HCT116 (cell line): ENCODE data around the gene MARCHF3. TPM values are rescaled to one million over a fixed set of nuclear protein-coding genes. Genes with fewer than 3 reads are reported as not detected.

Experiments used
- ATAC-seq: fragments of 200-7000 bp; cut with Tn5 transposase; 2 replicates; pipeline ENCODE4 v1.9.1; 2020; ENCODE audit warnings: mild to moderate bottlenecking, moderate library complexity
- BruUV-seq: library from RNA; stranded (reverse); fragments of 400-500 nt; replicated peaks from 2 replicates; lab custom pipeline; 2021; lab: Mats Ljungman, UMichigan
- CTCF ChIA-PET: fragments of 300-600 bp; sonication (Branson Sonifier 250); formaldehyde crosslinking; loops from one replicate; lab custom pipeline; 2021; ENCODE audit warnings: antibody characterized with exemption; lab: Charles Lee
- POLR2A ChIA-PET: fragments of 300-600, 350-600 bp; sonication (Branson Sonifier 250); formaldehyde crosslinking; loops from one replicate; lab custom pipeline; 2021; ENCODE audit warnings: antibody characterized with exemption; lab: Charles Lee
- RAD21 ChIA-PET, 2 experiments: fragments of 300-600 bp; sonication (Branson Sonifier 250); formaldehyde crosslinking; loops; one replicate each; lab custom pipeline; 2023; ENCODE audit warnings: low total read pairs in 2 of 2; ENCODE audit not compliant: uncharacterized antibody in 2 of 2, unreplicated experiment in 2 of 2, low non-redundant PET in 1 of 2; lab: Charles Lee
- DNase-seq: peaks from one replicate; pipeline ENCODE4 v3.0.0-alpha.2; 2010; ENCODE audit warnings: low read depth, low spot score
- H2AFZ ChIP-seq: fragments of 200-600 bp; shearing (Covaris generic), sonication (generic); 2 replicates; pipeline ENCODE4 v1.6.1; 2017; ENCODE audit warnings: low read depth, mixed run types, mixed read lengths, antibody characterized with exemption, low read length; ENCODE audit not compliant: poor library complexity, severe bottlenecking
- H3K27ac ChIP-seq: 2 replicates; pipeline ENCODE4 v1.5.1; 2012; ENCODE audit warnings: low read depth, low read length
- H3K27me3 ChIP-seq: fragments of 200-600 bp; sonication (generic); 2 replicates; pipeline ENCODE4 v1.6.1; 2016; ENCODE audit warnings: mixed run types, low read length, mixed read lengths; ENCODE audit not compliant: insufficient read depth
- H3K36me3 ChIP-seq, 2 experiments: fragments of 200-500 bp in 1 of 2; fragments of 200-600 bp in 1 of 2; sonication (Bioruptor generic) in 1 of 2; sonication (generic) in 1 of 2; 2 replicates each; pipeline versions ENCODE4 v1.5.1 to v1.6.1; 2014 to 2016; ENCODE audit warnings: low read length in 2 of 2, inconsistent platforms in 1 of 2, mixed read lengths in 1 of 2, mixed run types in 1 of 2; ENCODE audit not compliant: insufficient read depth in 2 of 2, control insufficient read depth in 1 of 2
- H3K4me1 ChIP-seq, 2 experiments: fragments of 200-600 bp in 1 of 2; sonication (generic) in 1 of 2; 2 replicates each; pipeline versions ENCODE4 v1.5.1 to v1.6.1; 2012 to 2017; ENCODE audit warnings: low read length in 2 of 2, inconsistent platforms in 1 of 2, mild to moderate bottlenecking in 1 of 2, mixed read lengths in 1 of 2, mixed run types in 1 of 2, moderate library complexity in 1 of 2; ENCODE audit not compliant: insufficient read depth in 2 of 2, control insufficient read depth in 1 of 2
- H3K4me2 ChIP-seq: fragments of 200-600 bp; sonication (generic); 2 replicates; pipeline ENCODE4 v1.6.1; 2017; ENCODE audit warnings: mixed run types, low read length, mixed read lengths
- H3K4me3 ChIP-seq, 2 experiments: fragments of 200-600 bp in 1 of 2; sonication (generic) in 1 of 2; replicated peaks in 1 of 2; 2 replicates each; pipeline ENCODE4 v1.5.1; 2011 to 2016; ENCODE audit warnings: low read length in 2 of 2, control low read depth in 1 of 2, low read depth in 1 of 2, mild to moderate bottlenecking in 1 of 2, mixed read lengths in 1 of 2, mixed run types in 1 of 2
- H3K79me2 ChIP-seq: fragments of 200-600 bp; sonication (generic); 2 replicates; pipeline ENCODE4 v1.6.1; 2017; ENCODE audit warnings: mild to moderate bottlenecking, mixed run types, low read length, moderate library complexity, mixed read lengths; ENCODE audit not compliant: insufficient read depth
- H3K9ac ChIP-seq: fragments of 200-600 bp; sonication (generic); 2 replicates; pipeline ENCODE4 v1.6.1; 2016; ENCODE audit warnings: low read length, mixed read lengths
- H3K9me2 ChIP-seq: fragments of 200-600 bp; sonication (generic), shearing (Covaris generic); 2 replicates; pipeline ENCODE4 v1.6.1; 2017; ENCODE audit warnings: mixed run types, mild to moderate bottlenecking, moderate library complexity; ENCODE audit not compliant: insufficient read depth
- H3K9me3 ChIP-seq, 2 experiments: fragments of 200-500 bp in 1 of 2; fragments of 200-600 bp in 1 of 2; sonication (Bioruptor generic) in 1 of 2; sonication (generic) in 1 of 2; 2 replicates each; pipeline ENCODE4 v1.6.1; 2014 to 2017; ENCODE audit warnings: low read length in 2 of 2, mixed read lengths in 2 of 2, inconsistent platforms in 1 of 2, low read depth in 1 of 2, mild to moderate bottlenecking in 1 of 2, mixed run types in 1 of 2, moderate library complexity in 1 of 2; ENCODE audit not compliant: control insufficient read depth in 1 of 2, insufficient read depth in 1 of 2
- H4K20me1 ChIP-seq: fragments of 200-600 bp; sonication (generic), shearing (Covaris generic); 2 replicates; pipeline ENCODE4 v1.6.1; 2017; ENCODE audit warnings: mixed run types, mild to moderate bottlenecking, moderate library complexity; ENCODE audit not compliant: insufficient read depth
- CBX3 ChIP-seq: IDR thresholded peaks from 2 replicates; pipeline ENCODE4 v1.6.1; 2012; ENCODE audit warnings: low read depth
- EZH2 ChIP-seq: fragments of 200-600 bp; sonication (generic); IDR thresholded peaks from 2 replicates; pipeline ENCODE4 v1.6.1; 2017; ENCODE audit warnings: antibody characterized with exemption, mixed run types
- EZH2phosphoT487 ChIP-seq: fragments of 200-600 bp; IDR thresholded peaks from 2 replicates; pipeline ENCODE4 v1.6.1; 2018; ENCODE audit warnings: antibody characterized with exemption, borderline replicate concordance
- FOSL1 ChIP-seq: IDR thresholded peaks from 2 replicates; pipeline ENCODE4 v1.6.1; 2012; ENCODE audit warnings: low read depth
- JUND ChIP-seq: IDR thresholded peaks from 2 replicates; pipeline ENCODE4 v1.6.1; 2012
- MAX ChIP-seq: IDR thresholded peaks from 2 replicates; pipeline ENCODE4 v1.6.1; 2012
- POLR2AphosphoS5 ChIP-seq: IDR thresholded peaks from 2 replicates; pipeline ENCODE4 v1.6.1; 2011; ENCODE audit warnings: mild to moderate bottlenecking, low read depth, low read length, moderate library complexity
- SIN3A ChIP-seq: IDR thresholded peaks from 2 replicates; pipeline ENCODE4 v1.6.1; 2012; ENCODE audit warnings: low read depth
- YY1 ChIP-seq: IDR thresholded peaks from 2 replicates; pipeline ENCODE4 v1.6.1; 2011; ENCODE audit warnings: low read length, low read depth, moderate library complexity, mild to moderate bottlenecking; ENCODE audit not compliant: insufficient replicate concordance; ENCODE audit errors: extremely low read depth
- ZBTB33 ChIP-seq: IDR thresholded peaks from 2 replicates; pipeline ENCODE4 v1.6.1; 2011; ENCODE audit warnings: mild to moderate bottlenecking, low read length, moderate library complexity; ENCODE audit not compliant: insufficient replicate concordance; ENCODE audit errors: extremely low read depth
- intact Hi-C: fragments of 100-400 bp; cut with micrococcal nuclease; formaldehyde crosslinking; loops from 2 replicates; pipeline ENCODE4 v1.10.0; 2022
- total RNA-seq: library from RNA; stranded (reverse); gene quantifications from one replicate; pipeline ENCODE4 v1.2.1, GENCODE V29; 2021; ENCODE audit not compliant: unreplicated experiment

MARCHF3 gene
- total RNA-seq, 1 experiment from 2014 or later: 2.3 TPM

DNA sequence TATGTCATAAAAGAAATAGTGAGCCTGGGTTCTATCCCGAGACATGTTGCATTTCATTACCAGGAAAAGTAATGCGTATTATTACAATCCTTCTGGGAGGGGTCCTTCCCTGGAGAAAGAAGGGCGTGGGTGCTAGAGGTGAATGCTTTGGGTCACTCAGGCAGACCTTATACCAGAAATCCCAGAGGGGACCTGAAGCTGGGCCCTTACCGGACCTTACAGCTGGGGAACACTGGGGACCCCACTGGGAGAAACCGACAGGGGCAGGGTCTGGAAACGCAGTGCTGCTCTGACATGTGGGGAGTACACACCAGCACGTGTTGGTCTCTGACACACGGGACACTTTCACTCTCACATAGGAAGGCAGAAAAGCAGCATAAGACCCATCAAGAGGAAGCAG, 182.1 kb downstream of the MARCHF3 start:
- Histone ChIP-seq H3K4me1 (no peaks in the 10 kb centered on the region), H3K9me3 (no peaks in the 10 kb centered on the region), H3K4me2 (no peak overlapping the region), H3K4me3 (no peak overlapping the region), H3K36me3 (no peaks in the 10 kb centered on the region), H3K79me2 (no peaks in the 10 kb centered on the region), H3K27me3 (no peaks in the 10 kb centered on the region), H2AFZ (no peak overlapping the region), H3K9ac (no peak overlapping the region), H4K20me1 (no peaks in the 10 kb centered on the region), H3K9me2 (no peaks in the 10 kb centered on the region), H3K27ac (no peak overlapping the region)
- BruUV-seq: no TSS peak
- intact Hi-C loops: no loop called here
- TF ChIP-seq EZH2phosphoT487 (no peak), SIN3A (no peak), EZH2 (no peak), CBX3 (no peak), YY1 (no peak), MAX (no peak), POLR2AphosphoS5 (no peak), JUND (no peak), ZBTB33 (no peak), FOSL1 (no peak)
- DNase-seq (no peak), ATAC-seq (no peak)
- POLR2A ChIA-PET: no interaction called here
- RAD21 ChIA-PET: no interaction called here
- CTCF ChIA-PET: no interaction called here
